Activated B cell treated with CpG ODN at 0.5 μM for 24 hours (primary cell): ENCODE results near the gene MTX1. TPM values are rescaled to one million over a fixed set of nuclear protein-coding genes. Genes with fewer than 3 reads are reported as not detected.
"Not testable (repeated sequence)": the region's sequence is repeated elsewhere in the genome, so short reads cannot be mapped to it uniquely, and the experiment has no call there.

ENCODE experiments used
- ATAC-seq: fragments of 200-7000 bp; cut with Tn5 transposase; one replicate; pipeline ENCODE4 v1.10.0; 2021; ENCODE audit warnings: low read depth, mild to moderate bottlenecking, moderate library complexity
- CTCF ChIA-PET: fragments of 350-600 bp; sonication (Branson Sonifier 250); formaldehyde crosslinking; loops from one replicate; lab custom pipeline; 2021; ENCODE audit warnings: antibody characterized with exemption; lab: Charles Lee
- POLR2A ChIA-PET: fragments of 350-600 bp; sonication (Branson Sonifier 250); formaldehyde crosslinking; loops from one replicate; lab custom pipeline; 2021; ENCODE audit warnings: antibody characterized with exemption; lab: Charles Lee
- DNase-seq: peaks from one replicate; pipeline ENCODE4 v3.0.0; 2022
- H3K27ac Mint-ChIP-seq: one replicate; pipeline ENCODE4 v1.8.0; 2020; ENCODE audit warnings: mixed read lengths
- H3K27me3 Mint-ChIP-seq: one replicate; pipeline ENCODE4 v1.8.0; 2021; ENCODE audit warnings: mixed read lengths
- H3K36me3 Mint-ChIP-seq: one replicate; pipeline ENCODE4 v1.8.0; 2021; ENCODE audit warnings: low read depth, mixed read lengths
- H3K4me1 Mint-ChIP-seq: one replicate; pipeline ENCODE4 v1.8.0; 2021; ENCODE audit warnings: mixed read lengths
- H3K4me3 Mint-ChIP-seq: one replicate; pipeline ENCODE4 v1.8.0; 2020; ENCODE audit warnings: mild to moderate bottlenecking, mixed read lengths
- H3K9me3 Mint-ChIP-seq: one replicate; pipeline ENCODE4 v1.8.0; 2020; ENCODE audit warnings: mixed read lengths
- intact Hi-C: fragments of 100-400 bp; cut with micrococcal nuclease; formaldehyde crosslinking; loops from one replicate; pipeline ENCODE4 v1.15.1; 2024
- total RNA-seq: library from RNA; stranded (reverse); gene quantifications from 2 replicates; pipeline ENCODE4 v1.2.3, GENCODE V29; 2022
- TF ChIP-seq, protein P1 (sequence below): fragments of 200-600 bp; IDR thresholded peaks from one replicate; pipeline ENCODE4 v1.8.0; 2022; ENCODE audit warnings: antibody characterized with exemption, mild to moderate bottlenecking

MTX1 gene
- total RNA-seq, 1 donor from 2014 or later: 36.7 TPM

DNA sequence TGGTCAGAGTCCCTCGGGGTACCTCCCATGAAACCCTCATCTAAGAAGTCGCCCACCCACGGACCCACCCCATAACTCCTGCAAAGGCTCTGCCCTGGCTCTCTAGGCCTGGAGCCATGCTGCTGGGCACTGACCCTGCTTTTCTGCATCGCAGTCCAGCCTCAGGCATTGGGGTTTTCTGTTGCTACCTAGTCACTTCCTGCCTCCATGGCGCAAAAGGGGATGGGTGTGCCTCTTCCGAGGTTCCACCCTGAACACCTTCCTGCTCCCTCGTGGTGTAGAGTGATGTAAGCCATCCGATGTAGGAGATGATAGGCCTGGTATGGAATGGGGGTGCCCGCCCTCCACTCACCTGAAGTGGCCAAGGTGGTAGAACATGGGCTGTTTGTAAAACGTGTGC is 6.2 kb downstream of the MTX1 start:
- H3K27ac Mint-ChIP-seq, ATAC-seq, H3K4me3 Mint-ChIP-seq, H3K4me1 Mint-ChIP-seq, H3K9me3 Mint-ChIP-seq, intact Hi-C loops, POLR2A ChIA-PET, CTCF ChIA-PET, DNase-seq, H3K27me3 Mint-ChIP-seq: not testable (repeated sequence)
- peaks cover 15% of the 10 kb centered on the region for H3K36me3 Mint-ChIP-seq

DNA sequence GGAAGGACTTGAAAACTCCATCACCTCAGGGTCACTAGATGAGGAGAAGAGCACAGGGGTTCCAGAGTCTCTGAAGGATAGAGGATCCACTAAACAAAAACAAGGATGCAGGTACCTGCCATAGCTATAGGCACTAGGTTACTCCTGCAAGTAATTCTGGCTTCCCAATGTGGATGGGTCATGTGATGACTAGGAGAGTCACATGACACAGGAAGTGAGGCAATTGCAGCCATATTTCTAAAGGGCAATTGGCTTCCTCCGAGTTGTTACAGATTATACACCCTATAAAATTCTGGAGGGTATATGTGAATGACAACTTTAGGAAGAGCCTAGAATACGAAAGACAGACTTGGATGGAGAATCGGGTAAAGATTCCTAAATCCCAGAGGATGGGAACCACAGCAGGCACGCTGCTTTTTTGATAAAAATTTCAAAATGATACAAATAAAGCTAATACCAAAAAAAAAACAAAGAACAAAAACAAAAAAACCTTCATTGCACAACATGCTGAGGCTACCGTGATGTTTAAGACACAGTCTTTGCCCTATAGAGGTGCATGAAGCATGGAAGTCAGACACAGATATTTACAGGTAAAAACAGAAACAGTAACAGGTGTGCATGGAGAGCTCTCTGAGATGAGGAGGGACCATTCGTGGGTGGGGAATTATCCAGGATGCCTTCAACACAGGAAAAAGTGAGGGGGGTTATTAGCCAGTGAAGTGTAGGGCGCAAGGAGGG is 10.5 kb downstream of the MTX1 start:
- ATAC-seq (no peak), DNase-seq (no peak)
- CTCF ChIA-PET: no interaction called here
- H3K27me3 Mint-ChIP-seq: no peaks in the 10 kb centered on the region
- H3K9me3 Mint-ChIP-seq: no peaks in the 10 kb centered on the region
- peaks cover 16% of the 10 kb centered on the region for H3K4me1 Mint-ChIP-seq
- no peaks in the 10 kb centered on the region for H3K36me3 Mint-ChIP-seq
- no peak overlapping the region for H3K27ac Mint-ChIP-seq
- intact Hi-C loops: no loop called here
- TF ChIP-seq, protein P1, sequence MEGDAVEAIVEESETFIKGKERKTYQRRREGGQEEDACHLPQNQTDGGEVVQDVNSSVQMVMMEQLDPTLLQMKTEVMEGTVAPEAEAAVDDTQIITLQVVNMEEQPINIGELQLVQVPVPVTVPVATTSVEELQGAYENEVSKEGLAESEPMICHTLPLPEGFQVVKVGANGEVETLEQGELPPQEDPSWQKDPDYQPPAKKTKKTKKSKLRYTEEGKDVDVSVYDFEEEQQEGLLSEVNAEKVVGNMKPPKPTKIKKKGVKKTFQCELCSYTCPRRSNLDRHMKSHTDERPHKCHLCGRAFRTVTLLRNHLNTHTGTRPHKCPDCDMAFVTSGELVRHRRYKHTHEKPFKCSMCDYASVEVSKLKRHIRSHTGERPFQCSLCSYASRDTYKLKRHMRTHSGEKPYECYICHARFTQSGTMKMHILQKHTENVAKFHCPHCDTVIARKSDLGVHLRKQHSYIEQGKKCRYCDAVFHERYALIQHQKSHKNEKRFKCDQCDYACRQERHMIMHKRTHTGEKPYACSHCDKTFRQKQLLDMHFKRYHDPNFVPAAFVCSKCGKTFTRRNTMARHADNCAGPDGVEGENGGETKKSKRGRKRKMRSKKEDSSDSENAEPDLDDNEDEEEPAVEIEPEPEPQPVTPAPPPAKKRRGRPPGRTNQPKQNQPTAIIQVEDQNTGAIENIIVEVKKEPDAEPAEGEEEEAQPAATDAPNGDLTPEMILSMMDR: no peak
- no peak overlapping the region for H3K4me3 Mint-ChIP-seq
- POLR2A ChIA-PET: interaction anchor here (1.2 kb wide), 1 partner anchor 12 kb away, joined by 5 read pairs; the partner anchor contains the start of gene THBS3

DNA sequence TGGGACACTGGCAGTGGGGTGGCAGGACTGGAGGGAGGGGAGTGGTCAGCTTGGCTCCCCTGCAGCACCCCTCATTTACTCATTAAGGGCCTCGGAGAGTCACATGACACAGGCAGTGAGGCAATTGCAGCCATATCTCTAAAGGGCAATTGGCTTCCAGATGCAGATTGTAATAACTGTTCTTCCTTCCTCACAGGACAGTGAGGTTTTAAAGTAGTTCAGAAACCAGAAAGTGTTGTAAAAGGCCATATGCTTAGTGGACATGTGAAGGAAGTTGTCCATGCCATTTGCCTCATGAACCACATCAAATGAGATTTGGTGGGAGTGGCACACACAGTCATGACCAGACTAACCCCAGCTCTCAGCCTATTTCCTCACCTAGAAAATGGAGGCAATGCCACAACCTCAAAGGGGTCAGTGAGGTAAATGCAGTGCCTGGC is 11.1 kb downstream of the MTX1 start:
- Mint-ChIP-seq H3K4me3 (no peak overlapping the region), H3K4me1 (peaks cover 22% of the 10 kb centered on the region)

DNA sequence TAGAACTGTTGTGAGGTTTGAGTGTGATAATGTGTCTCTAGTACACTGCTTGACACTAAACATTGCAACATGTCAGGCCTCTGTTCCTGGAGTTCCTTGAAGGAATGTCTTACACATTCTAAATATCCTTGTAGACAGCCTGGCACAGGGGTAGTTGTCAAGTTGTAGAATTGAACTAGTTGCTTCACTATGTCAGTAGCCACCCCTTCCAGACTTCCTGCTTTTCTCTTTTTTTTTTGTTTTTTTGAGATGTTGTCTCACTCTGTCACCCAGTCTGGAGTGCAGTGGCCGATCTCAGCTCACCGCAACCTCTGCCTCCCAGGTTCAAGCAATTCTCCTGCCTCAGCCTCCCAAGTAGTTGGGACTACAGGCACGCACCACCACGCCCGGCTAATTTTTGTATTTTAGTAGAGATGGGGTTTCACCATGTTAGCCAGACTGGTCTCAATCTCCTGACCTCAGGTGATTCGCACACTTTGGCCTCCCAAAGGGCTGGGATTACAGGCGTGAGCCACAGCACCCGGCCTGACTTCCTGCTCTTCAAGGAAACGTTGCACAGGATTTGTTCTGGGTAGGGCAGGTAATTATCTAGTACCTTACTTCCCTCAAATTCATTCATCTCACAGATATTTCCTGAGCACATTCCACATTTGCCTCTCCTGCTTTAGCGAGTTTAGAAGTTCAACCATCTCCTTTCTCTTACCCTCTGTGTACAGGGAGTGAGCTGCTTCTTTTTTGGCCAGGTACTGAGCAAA is 11.9 kb downstream of the MTX1 start:
- intact Hi-C loops, H3K36me3 Mint-ChIP-seq, H3K9me3 Mint-ChIP-seq, CTCF ChIA-PET, DNase-seq, ATAC-seq, H3K27me3 Mint-ChIP-seq, H3K4me3 Mint-ChIP-seq, H3K27ac Mint-ChIP-seq: not testable (repeated sequence)
- peaks cover 29% of the 10 kb centered on the region for H3K4me1 Mint-ChIP-seq
- POLR2A ChIA-PET: interaction anchor here (0.7 kb wide), 1 partner anchor 306 kb away, joined by 3 read pairs; no protein-coding TSS in a partner anchor

More for the DNA sequence above, 11.1 kb downstream of the MTX1 start:
- ATAC-seq (no peak), DNase-seq (no peak)
- TF ChIP-seq, protein P1: no peak
- Mint-ChIP-seq H3K36me3 (no peaks in the 10 kb centered on the region), H3K27me3 (no peaks in the 10 kb centered on the region), H3K27ac (no peak overlapping the region), H3K9me3 (no peaks in the 10 kb centered on the region)
- ChIA-PET CTCF (no interaction called here), POLR2A (interaction anchor here (1.2 kb wide), 1 partner anchor 12 kb away, joined by 5 read pairs; the partner anchor contains the start of gene THBS3)
- intact Hi-C loops: no loop called here

DNA sequence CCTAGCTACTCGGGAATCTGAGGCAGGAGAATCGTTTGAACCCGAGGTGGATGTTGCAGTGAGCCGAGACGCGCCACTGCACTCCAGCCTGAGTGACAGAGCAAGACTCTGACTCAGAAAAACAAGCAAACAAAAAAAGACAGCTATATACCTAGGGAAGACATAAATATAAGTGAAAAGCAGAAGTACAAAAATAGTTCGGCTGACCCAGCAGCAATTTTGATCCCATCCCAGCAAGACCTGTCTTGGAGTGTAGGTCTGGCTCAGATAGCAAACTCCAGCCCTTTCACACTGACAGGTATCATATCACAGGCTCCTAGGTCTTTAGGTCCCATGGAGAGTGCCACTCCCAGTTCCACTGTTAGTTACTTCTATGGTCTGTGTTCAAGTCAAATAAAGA is 14.6 kb downstream of the MTX1 start:
- TF ChIP-seq, protein P1: no peak
- Mint-ChIP-seq H3K27ac (peak overlapping the region; percentile 59), H3K27me3 (no peaks in the 10 kb centered on the region), H3K4me3 (no peak overlapping the region), H3K36me3 (peaks cover 4% of the 10 kb centered on the region), H3K4me1 (peaks cover 49% of the 10 kb centered on the region), H3K9me3 (no peaks in the 10 kb centered on the region)
- ATAC-seq (no peak), DNase-seq (no peak)
- intact Hi-C loops: no loop called here
- ChIA-PET POLR2A (interaction anchor here (0.5 to 6.8 kb wide), 3 partner anchors 15 to 138 kb away, joined by 3 to 75 read pairs (median 5); partner anchors contain the start of genes MTX1 and THBS3), CTCF (interaction anchor here (0.9 to 5.5 kb wide), 4 partner anchors 16 to 47 kb away, joined by 3 to 110 read pairs (median 4); partner anchors contain the start of genes MTX1 and THBS3)

DNA sequence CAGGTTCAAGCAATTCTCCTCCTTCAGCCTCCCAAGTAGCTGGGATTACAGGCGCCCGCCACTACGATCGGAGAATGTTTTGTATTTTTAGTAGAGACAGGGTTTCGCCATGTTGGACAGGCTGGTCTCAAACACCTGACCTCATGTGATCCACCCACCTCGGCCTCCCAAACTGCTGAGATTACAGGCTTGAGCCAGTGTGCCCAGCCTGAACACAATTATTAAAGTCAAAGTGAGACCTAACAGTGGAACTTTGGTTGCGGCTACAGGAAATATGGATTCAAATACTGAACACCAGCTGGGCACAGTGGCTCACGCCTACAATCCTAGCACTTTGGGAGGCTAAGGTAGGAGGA is 16.9 kb downstream of the MTX1 start:
- intact Hi-C loops: loop anchor here (5.0 kb wide), 1 partner anchor 33 kb away; no protein-coding TSS in a partner anchor
- H3K27ac Mint-ChIP-seq: peak overlapping the region; percentile 46
- ChIA-PET CTCF (interaction anchor here (1.0 to 5.5 kb wide), 3 partner anchors 19 to 53 kb away, joined by 3 to 110 read pairs (median 5); partner anchors contain the start of genes KRTCAP2, MTX1 and THBS3), POLR2A (interaction anchor here (1.0 to 6.8 kb wide), 5 partner anchors 17 to 52 kb away, joined by 3 to 75 read pairs (median 4); partner anchors contain the start of genes CLK2, KRTCAP2, MTX1 and THBS3)
- DNase-seq, ATAC-seq, H3K4me3 Mint-ChIP-seq, H3K27me3 Mint-ChIP-seq, H3K9me3 Mint-ChIP-seq, H3K36me3 Mint-ChIP-seq: not testable (repeated sequence)
- peaks cover 46% of the 10 kb centered on the region for H3K4me1 Mint-ChIP-seq
